HG02852 (cell line): ENCODE measurements around the gene TOMT.
"Not testable (repeated sequence)": the region's sequence is repeated elsewhere in the genome, so short reads cannot be mapped to it uniquely, and the experiment has no call there.

Experiments
- ATAC-seq: cut with Tn5 transposase; IDR thresholded peaks from one replicate; pipeline ENCODE4 v1.9.1; 2021; ENCODE audit warnings: mild to moderate bottlenecking, moderate library complexity; ENCODE audit not compliant: unreplicated experiment

TOMT gene

GRCh38 chr11:72123117-72123653, 17.5 kb downstream of the TOMT start:
- ATAC-seq, result no peak

- no peak for ATAC-seq
These were observed 18.3 kb downstream of the TOMT start for GRCh38 chr11:72124046-72124445.

- ATAC-seq, result no peak
These were observed 20.2 kb downstream of the TOMT start for GRCh38 chr11:72125956-72126355.

- no peak for ATAC-seq
These were observed 22.2 kb downstream of the TOMT start for GRCh38 chr11:72127923-72128322.

- no peak for ATAC-seq
These were observed 23.7 kb downstream of the TOMT start for GRCh38 chr11:72129381-72129780.

- no peak for ATAC-seq
These were observed 26.9 kb downstream of the TOMT start for GRCh38 chr11:72132646-72133045.

- not testable (repeated sequence) for ATAC-seq
These were observed 29.7 kb downstream of the TOMT start, which contains the start of gene FOLR3 for GRCh38 chr11:72135473-72135872. Gene FOLR3, plus strand, starts transcription at chr11:72135725. Its CDS starts 228 bp downstream, at chr11:72135953.

- ATAC-seq, result no peak
These were observed 30.4 kb downstream of the TOMT start for GRCh38 chr11:72135891-72136683.

- no peak for ATAC-seq
These were observed 31.0 kb downstream of the TOMT start for GRCh38 chr11:72136684-72137262.

GRCh38 chr11:72138821-72139390, 33.2 kb downstream of the TOMT start:
- no peak for ATAC-seq

- no peak for ATAC-seq
These were observed 33.8 kb downstream of the TOMT start for GRCh38 chr11:72139500-72139899.

GRCh38 chr11:72140661-72141060, 34.9 kb downstream of the TOMT start:
- no peak for ATAC-seq

GRCh38 chr11:72141066-72141465, 35.3 kb downstream of the TOMT start:
- ATAC-seq, result no peak

- not testable (repeated sequence) for ATAC-seq
These were observed 36.4 kb downstream of the TOMT start for GRCh38 chr11:72142086-72142485.

- not testable (repeated sequence) for ATAC-seq
These were observed 36.8 kb downstream of the TOMT start for GRCh38 chr11:72142543-72142942.

GRCh38 chr11:72144807-72145565, 39.3 kb downstream of the TOMT start:
- no peak for ATAC-seq

GRCh38 chr11:72146625-72147024, 40.9 kb downstream of the TOMT start:
- ATAC-seq, result no peak

GRCh38 chr11:72150882-72151281, 45.2 kb downstream of the TOMT start:
- ATAC-seq, result no peak

- not testable (repeated sequence) for ATAC-seq
These were observed 48.1 kb downstream of the TOMT start for GRCh38 chr11:72153874-72154273.

GRCh38 chr11:72154816-72155215, 49.1 kb downstream of the TOMT start:
- no peak for ATAC-seq

- ATAC-seq, result no peak
These were observed 50.0 kb downstream of the TOMT start for GRCh38 chr11:72155751-72156150.
